ENCODE results near the gene GNAI2.

Gene GNAI2

GRCh38 chr3:50255251-50255615, 19.2 kb downstream of the GNAI2 start:
- no peak for TF ChIP-seq ZC3H10 (CRISPR knock-in tag; IDR thresholded peaks at IDR 0.05)
- no peak for TF ChIP-seq ZFP30 (CRISPR knock-in tag; IDR thresholded peaks at IDR 0.05)
- TF ChIP-seq CSDC2 (CRISPR knock-in tag; IDR thresholded peaks at IDR 0.05) = no peak
- no peak for TF ChIP-seq TSHZ2 (CRISPR knock-in tag; IDR thresholded peaks at IDR 0.05)
- no peak for TF ChIP-seq POU6F1 (CRISPR knock-in tag; IDR thresholded peaks at IDR 0.05; ENCODE audit: borderline replicate concordance, low read depth)
- no peak for TF ChIP-seq OSR1 (CRISPR knock-in tag; IDR thresholded peaks at IDR 0.05)
- ATAC-seq = no peak

GRCh38 chr3:50256978-50257890, 21.2 kb downstream of the GNAI2 start:
- no peak for TF ChIP-seq ISL1 (CRISPR knock-in tag; IDR thresholded peaks at IDR 0.05)

GRCh38 chr3:50258029-50258680, 22.2 kb downstream of the GNAI2 start:
- no peak for ATAC-seq
- no peak for TF ChIP-seq CSRNP3 (CRISPR knock-in tag; IDR thresholded peaks at IDR 0.05)
- no peak for TF ChIP-seq ESRRG (CRISPR knock-in tag; IDR thresholded peaks at IDR 0.05)
- TF ChIP-seq BACH2 (CRISPR knock-in tag; IDR thresholded peaks at IDR 0.05; ENCODE audit: borderline replicate concordance) = no peak
- no peak for TF ChIP-seq ARNTL (CRISPR knock-in tag; IDR thresholded peaks at IDR 0.05; ENCODE audit: borderline replicate concordance, low read depth)
- TF ChIP-seq TOX (CRISPR knock-in tag; IDR thresholded peaks at IDR 0.05; ENCODE audit: borderline replicate concordance) = no peak
- TF ChIP-seq SNAI2 (CRISPR knock-in tag; IDR thresholded peaks at IDR 0.05) = no peak
- TF ChIP-seq ISL1 (CRISPR knock-in tag; IDR thresholded peaks at IDR 0.05) = no peak
- TF ChIP-seq ZC3H10 (CRISPR knock-in tag; IDR thresholded peaks at IDR 0.05) = no peak
- no peak for TF ChIP-seq CREB5 (CRISPR knock-in tag; IDR thresholded peaks at IDR 0.05; ENCODE audit: low read depth)
- TF ChIP-seq RARB (CRISPR knock-in tag; IDR thresholded peaks at IDR 0.05) = no peak
- TF ChIP-seq POU6F1 (CRISPR knock-in tag; IDR thresholded peaks at IDR 0.05; ENCODE audit: borderline replicate concordance, low read depth) = no peak
- no peak for TF ChIP-seq ZFP3 (CRISPR knock-in tag; IDR thresholded peaks at IDR 0.05)
- TF ChIP-seq ZNF70 (CRISPR knock-in tag; IDR thresholded peaks at IDR 0.05) = no peak

More at GRCh38 chr3:50256978-50257890, 21.2 kb downstream of the GNAI2 start:
- ATAC-seq = no peak

- ATAC-seq = no peak
- no peak for TF ChIP-seq RARB (CRISPR knock-in tag; IDR thresholded peaks at IDR 0.05)
- TF ChIP-seq PPARA (CRISPR knock-in tag; IDR thresholded peaks at IDR 0.05; ENCODE audit: borderline replicate concordance) = no peak
- no peak for TF ChIP-seq SNAI2 (CRISPR knock-in tag; IDR thresholded peaks at IDR 0.05)
- no peak for TF ChIP-seq TSHZ2 (CRISPR knock-in tag; IDR thresholded peaks at IDR 0.05)
- no peak for TF ChIP-seq ZFP3 (CRISPR knock-in tag; IDR thresholded peaks at IDR 0.05)
- no peak for TF ChIP-seq ZNF565 (CRISPR knock-in tag; conservative IDR thresholded peaks at IDR 0.05; ENCODE audit: low read depth)
- no peak for TF ChIP-seq CREB5 (CRISPR knock-in tag; IDR thresholded peaks at IDR 0.05; ENCODE audit: low read depth)
- TF ChIP-seq OSR1 (CRISPR knock-in tag; IDR thresholded peaks at IDR 0.05) = no peak
- no peak for TF ChIP-seq ESRRG (CRISPR knock-in tag; IDR thresholded peaks at IDR 0.05)
- no peak for TF ChIP-seq CSDC2 (CRISPR knock-in tag; IDR thresholded peaks at IDR 0.05)
- TF ChIP-seq ZNF70 (CRISPR knock-in tag; IDR thresholded peaks at IDR 0.05) = no peak
- TF ChIP-seq TOX (CRISPR knock-in tag; IDR thresholded peaks at IDR 0.05; ENCODE audit: borderline replicate concordance) = no peak
- TF ChIP-seq ZNF8 (CRISPR knock-in tag; IDR thresholded peaks at IDR 0.05) = no peak
Observed at GRCh38 chr3:50258979-50259378, 23.0 kb downstream of the GNAI2 start.

All from SK-N-SH treated with all-trans-retinoic acid at 6 μM for 48 hours (cell line).